SK-N-SH treated with all-trans-retinoic acid at 6 μM for 48 hours (cell line): ENCODE results near the gene IMPA2.

Source experiments
- ATAC-seq: fragments of 200-7000 bp; cut with Tn5 transposase; 3 replicates; pipeline ENCODE4 v1.9.1; 2020; ENCODE audit warnings: mild to moderate bottlenecking, moderate library complexity
- ARNTL ChIP-seq: fragments of 450-650 bp; formaldehyde crosslinking; IDR thresholded peaks from 2 replicates; pipeline ENCODE4 v1.5.0; 2020; ENCODE audit warnings: low read depth, mild to moderate bottlenecking, moderate library complexity, borderline replicate concordance
- BACH2 ChIP-seq: fragments of 250-450 bp; sonication (Bioruptor Pico); IDR thresholded peaks from 2 replicates; pipeline ENCODE4 v1.9.0; 2021; ENCODE audit warnings: mild to moderate bottlenecking, borderline replicate concordance
- CSDC2 ChIP-seq: fragments of 250-450 bp; sonication (Bioruptor Pico); IDR thresholded peaks from 2 replicates; pipeline ENCODE4 v1.5.0; 2020; ENCODE audit warnings: mild to moderate bottlenecking, moderate library complexity
- ESRRG ChIP-seq: fragments of 250-450 bp; sonication (Bioruptor Pico); IDR thresholded peaks from 2 replicates; pipeline ENCODE4 v1.6.1; 2021; ENCODE audit warnings: mild to moderate bottlenecking
- OSR1 ChIP-seq: fragments of 250-450 bp; sonication (Bioruptor Pico); IDR thresholded peaks from 2 replicates; pipeline ENCODE4 v1.8.0; 2022; ENCODE audit warnings: moderate library complexity, mild to moderate bottlenecking, inconsistent platforms
- PPARA ChIP-seq: fragments of 250-450 bp; sonication (Bioruptor Pico); IDR thresholded peaks from 2 replicates; pipeline ENCODE4 v1.5.0; 2020; ENCODE audit warnings: mild to moderate bottlenecking, borderline replicate concordance
- RARB ChIP-seq: fragments of 250-450 bp; sonication (Bioruptor Pico); IDR thresholded peaks from 2 replicates; pipeline ENCODE4 v1.8.0; 2021; ENCODE audit warnings: mild to moderate bottlenecking, moderate library complexity
- SNAI2 ChIP-seq: fragments of 250-450 bp; sonication (Bioruptor Pico); IDR thresholded peaks from 2 replicates; pipeline ENCODE4 v1.5.0; 2020; ENCODE audit warnings: mild to moderate bottlenecking, moderate library complexity
- TCF4 ChIP-seq: fragments of 250-450 bp; sonication (Bioruptor Pico); IDR thresholded peaks from 2 replicates; pipeline ENCODE4 v1.8.0; 2021; ENCODE audit warnings: mild to moderate bottlenecking, moderate library complexity, borderline replicate concordance
- ZC3H10 ChIP-seq: fragments of 250-450 bp; sonication (Bioruptor Pico); IDR thresholded peaks from 2 replicates; pipeline ENCODE4 v1.5.1; 2021; ENCODE audit warnings: mild to moderate bottlenecking, moderate library complexity
- ZFP3 ChIP-seq: fragments of 250-450 bp; sonication (Bioruptor Pico); IDR thresholded peaks from 2 replicates; pipeline ENCODE4 v1.5.0; 2020; ENCODE audit warnings: mild to moderate bottlenecking, moderate library complexity
- ZFP30 ChIP-seq: fragments of 450-650 bp; formaldehyde crosslinking; IDR thresholded peaks from 2 replicates; pipeline ENCODE4 v1.5.0; 2022; ENCODE audit warnings: mild to moderate bottlenecking, moderate library complexity
- ZNF565 ChIP-seq: fragments of 450-650 bp; formaldehyde crosslinking; conservative IDR thresholded peaks from 2 replicates; pipeline ENCODE4 v1.5.0; 2020; ENCODE audit warnings: low read depth, mild to moderate bottlenecking, moderate library complexity
- ZNF70 ChIP-seq: fragments of 450-650 bp; formaldehyde crosslinking; IDR thresholded peaks from 2 replicates; pipeline ENCODE4 v1.5.0; 2020; ENCODE audit warnings: mild to moderate bottlenecking, moderate library complexity
- ZNF8 ChIP-seq: fragments of 450-650 bp; formaldehyde crosslinking; IDR thresholded peaks from 2 replicates; pipeline ENCODE4 v1.5.0; 2020; ENCODE audit warnings: mild to moderate bottlenecking, moderate library complexity
- TF ChIP-seq, protein P1 (sequence below): fragments of 250-450 bp; sonication (Bioruptor Pico); IDR thresholded peaks from 2 replicates; pipeline ENCODE4 v1.5.1; 2020; ENCODE audit warnings: low read depth, mild to moderate bottlenecking, moderate library complexity
- TF ChIP-seq, protein P2 (sequence below): fragments of 250-450 bp; sonication (Bioruptor Pico); IDR thresholded peaks from 2 replicates; pipeline ENCODE4 v1.5.1; 2021; ENCODE audit warnings: mild to moderate bottlenecking, moderate library complexity
- TF ChIP-seq, protein P3 (sequence below): fragments of 250-450 bp; sonication (Bioruptor Pico); IDR thresholded peaks from 2 replicates; pipeline ENCODE4 v1.5.0; 2020; ENCODE audit warnings: mild to moderate bottlenecking, moderate library complexity
- TF ChIP-seq, protein P4 (sequence below): fragments of 250-450 bp; sonication (Bioruptor Pico); IDR thresholded peaks from 2 replicates; pipeline ENCODE4 v1.8.0; 2021; ENCODE audit warnings: low read depth, mild to moderate bottlenecking, moderate library complexity, borderline replicate concordance
- TF ChIP-seq, protein P5 (sequence below): fragments of 250-450 bp; sonication (Bioruptor Pico); IDR thresholded peaks from 2 replicates; pipeline ENCODE4 v1.8.0; 2020; ENCODE audit warnings: mild to moderate bottlenecking, moderate library complexity, borderline replicate concordance

The IMPA2 gene

DNA sequence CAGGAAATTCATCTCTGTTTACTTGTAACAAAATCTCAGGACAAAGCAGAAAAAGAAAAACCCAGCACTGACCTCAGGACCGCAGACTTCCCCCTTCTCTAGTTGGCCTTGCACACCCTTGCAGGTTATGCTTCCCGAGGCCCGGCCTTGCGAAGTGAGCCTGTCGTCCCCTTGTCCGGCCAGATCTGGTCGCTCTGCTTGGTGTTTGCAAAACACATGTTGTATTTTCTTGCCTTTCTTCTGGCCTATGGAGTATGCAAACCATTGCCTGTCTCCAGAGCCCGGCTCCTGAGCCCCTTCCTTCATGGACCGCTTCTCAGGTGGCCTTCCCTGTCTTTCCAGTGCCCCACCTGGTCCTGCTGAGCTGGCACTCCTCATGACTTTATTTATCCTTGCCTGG lies 4.8 kb downstream of the IMPA2 start:
- no peak for ATAC-seq
- TF ChIP-seq ZNF70 (CRISPR knock-in tag): no peak
- TF ChIP-seq, protein P1, sequence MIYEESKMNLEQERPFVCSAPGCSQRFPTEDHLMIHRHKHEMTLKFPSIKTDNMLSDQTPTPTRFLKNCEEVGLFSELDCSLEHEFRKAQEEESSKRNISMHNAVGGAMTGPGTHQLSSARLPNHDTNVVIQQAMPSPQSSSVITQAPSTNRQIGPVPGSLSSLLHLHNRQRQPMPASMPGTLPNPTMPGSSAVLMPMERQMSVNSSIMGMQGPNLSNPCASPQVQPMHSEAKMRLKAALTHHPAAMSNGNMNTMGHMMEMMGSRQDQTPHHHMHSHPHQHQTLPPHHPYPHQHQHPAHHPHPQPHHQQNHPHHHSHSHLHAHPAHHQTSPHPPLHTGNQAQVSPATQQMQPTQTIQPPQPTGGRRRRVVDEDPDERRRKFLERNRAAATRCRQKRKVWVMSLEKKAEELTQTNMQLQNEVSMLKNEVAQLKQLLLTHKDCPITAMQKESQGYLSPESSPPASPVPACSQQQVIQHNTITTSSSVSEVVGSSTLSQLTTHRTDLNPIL: no peak
- no peak for TF ChIP-seq BACH2 (CRISPR knock-in tag)
- no peak for TF ChIP-seq ZFP3 (CRISPR knock-in tag)
- no peak for TF ChIP-seq ARNTL (CRISPR knock-in tag)
- TF ChIP-seq CSDC2 (CRISPR knock-in tag): no peak
- TF ChIP-seq ZC3H10 (CRISPR knock-in tag): no peak
- TF ChIP-seq, protein P2, sequence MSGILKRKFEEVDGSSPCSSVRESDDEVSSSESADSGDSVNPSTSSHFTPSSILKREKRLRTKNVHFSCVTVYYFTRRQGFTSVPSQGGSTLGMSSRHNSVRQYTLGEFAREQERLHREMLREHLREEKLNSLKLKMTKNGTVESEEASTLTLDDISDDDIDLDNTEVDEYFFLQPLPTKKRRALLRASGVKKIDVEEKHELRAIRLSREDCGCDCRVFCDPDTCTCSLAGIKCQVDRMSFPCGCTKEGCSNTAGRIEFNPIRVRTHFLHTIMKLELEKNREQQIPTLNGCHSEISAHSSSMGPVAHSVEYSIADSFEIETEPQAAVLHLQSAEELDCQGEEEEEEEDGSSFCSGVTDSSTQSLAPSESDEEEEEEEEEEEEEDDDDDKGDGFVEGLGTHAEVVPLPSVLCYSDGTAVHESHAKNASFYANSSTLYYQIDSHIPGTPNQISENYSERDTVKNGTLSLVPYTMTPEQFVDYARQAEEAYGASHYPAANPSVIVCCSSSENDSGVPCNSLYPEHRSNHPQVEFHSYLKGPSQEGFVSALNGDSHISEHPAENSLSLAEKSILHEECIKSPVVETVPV (CRISPR knock-in tag): no peak
- TF ChIP-seq PPARA: no peak
- no peak for TF ChIP-seq ZFP30 (CRISPR knock-in tag)
- no peak for TF ChIP-seq SNAI2
- TF ChIP-seq TCF4: no peak
- TF ChIP-seq RARB (CRISPR knock-in tag): no peak
- TF ChIP-seq, protein P3, sequence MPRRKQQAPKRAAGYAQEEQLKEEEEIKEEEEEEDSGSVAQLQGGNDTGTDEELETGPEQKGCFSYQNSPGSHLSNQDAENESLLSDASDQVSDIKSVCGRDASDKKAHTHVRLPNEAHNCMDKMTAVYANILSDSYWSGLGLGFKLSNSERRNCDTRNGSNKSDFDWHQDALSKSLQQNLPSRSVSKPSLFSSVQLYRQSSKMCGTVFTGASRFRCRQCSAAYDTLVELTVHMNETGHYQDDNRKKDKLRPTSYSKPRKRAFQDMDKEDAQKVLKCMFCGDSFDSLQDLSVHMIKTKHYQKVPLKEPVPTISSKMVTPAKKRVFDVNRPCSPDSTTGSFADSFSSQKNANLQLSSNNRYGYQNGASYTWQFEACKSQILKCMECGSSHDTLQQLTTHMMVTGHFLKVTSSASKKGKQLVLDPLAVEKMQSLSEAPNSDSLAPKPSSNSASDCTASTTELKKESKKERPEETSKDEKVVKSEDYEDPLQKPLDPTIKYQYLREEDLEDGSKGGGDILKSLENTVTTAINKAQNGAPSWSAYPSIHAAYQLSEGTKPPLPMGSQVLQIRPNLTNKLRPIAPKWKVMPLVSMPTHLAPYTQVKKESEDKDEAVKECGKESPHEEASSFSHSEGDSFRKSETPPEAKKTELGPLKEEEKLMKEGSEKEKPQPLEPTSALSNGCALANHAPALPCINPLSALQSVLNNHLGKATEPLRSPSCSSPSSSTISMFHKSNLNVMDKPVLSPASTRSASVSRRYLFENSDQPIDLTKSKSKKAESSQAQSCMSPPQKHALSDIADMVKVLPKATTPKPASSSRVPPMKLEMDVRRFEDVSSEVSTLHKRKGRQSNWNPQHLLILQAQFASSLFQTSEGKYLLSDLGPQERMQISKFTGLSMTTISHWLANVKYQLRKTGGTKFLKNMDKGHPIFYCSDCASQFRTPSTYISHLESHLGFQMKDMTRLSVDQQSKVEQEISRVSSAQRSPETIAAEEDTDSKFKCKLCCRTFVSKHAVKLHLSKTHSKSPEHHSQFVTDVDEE (CRISPR knock-in tag): no peak
- no peak for TF ChIP-seq ESRRG
- TF ChIP-seq, protein P4, sequence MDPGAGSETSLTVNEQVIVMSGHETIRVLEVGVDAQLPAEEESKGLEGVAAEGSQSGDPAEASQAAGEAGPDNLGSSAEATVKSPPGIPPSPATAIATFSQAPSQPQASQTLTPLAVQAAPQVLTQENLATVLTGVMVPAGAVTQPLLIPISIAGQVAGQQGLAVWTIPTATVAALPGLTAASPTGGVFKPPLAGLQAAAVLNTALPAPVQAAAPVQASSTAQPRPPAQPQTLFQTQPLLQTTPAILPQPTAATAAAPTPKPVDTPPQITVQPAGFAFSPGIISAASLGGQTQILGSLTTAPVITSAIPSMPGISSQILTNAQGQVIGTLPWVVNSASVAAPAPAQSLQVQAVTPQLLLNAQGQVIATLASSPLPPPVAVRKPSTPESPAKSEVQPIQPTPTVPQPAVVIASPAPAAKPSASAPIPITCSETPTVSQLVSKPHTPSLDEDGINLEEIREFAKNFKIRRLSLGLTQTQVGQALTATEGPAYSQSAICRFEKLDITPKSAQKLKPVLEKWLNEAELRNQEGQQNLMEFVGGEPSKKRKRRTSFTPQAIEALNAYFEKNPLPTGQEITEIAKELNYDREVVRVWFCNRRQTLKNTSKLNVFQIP (CRISPR knock-in tag): no peak
- no peak for TF ChIP-seq ZNF565 (CRISPR knock-in tag)
- TF ChIP-seq OSR1 (CRISPR knock-in tag): no peak
- TF ChIP-seq, all 23 proteins: peak for 0

DNA sequence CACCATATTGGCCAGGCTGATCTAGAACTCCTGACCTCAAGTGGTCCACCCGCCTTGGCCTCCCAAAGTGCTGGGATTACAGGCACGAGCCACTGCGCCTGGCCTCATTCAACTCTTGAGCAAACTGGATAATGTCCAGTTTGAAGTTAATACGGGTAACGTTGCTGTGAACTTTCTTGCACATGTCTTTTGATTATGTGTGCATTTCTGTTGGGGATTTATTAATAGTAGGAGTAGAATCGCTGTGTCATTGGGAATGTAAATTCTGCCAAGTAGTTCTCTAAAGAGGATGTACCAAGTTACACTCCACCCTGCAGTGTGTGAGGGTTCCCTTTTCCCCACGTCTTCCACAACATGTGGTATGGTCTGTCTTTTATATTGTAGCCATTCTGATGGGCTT lies 6.2 kb downstream of the IMPA2 start:
- TF ChIP-seq, protein P5, sequence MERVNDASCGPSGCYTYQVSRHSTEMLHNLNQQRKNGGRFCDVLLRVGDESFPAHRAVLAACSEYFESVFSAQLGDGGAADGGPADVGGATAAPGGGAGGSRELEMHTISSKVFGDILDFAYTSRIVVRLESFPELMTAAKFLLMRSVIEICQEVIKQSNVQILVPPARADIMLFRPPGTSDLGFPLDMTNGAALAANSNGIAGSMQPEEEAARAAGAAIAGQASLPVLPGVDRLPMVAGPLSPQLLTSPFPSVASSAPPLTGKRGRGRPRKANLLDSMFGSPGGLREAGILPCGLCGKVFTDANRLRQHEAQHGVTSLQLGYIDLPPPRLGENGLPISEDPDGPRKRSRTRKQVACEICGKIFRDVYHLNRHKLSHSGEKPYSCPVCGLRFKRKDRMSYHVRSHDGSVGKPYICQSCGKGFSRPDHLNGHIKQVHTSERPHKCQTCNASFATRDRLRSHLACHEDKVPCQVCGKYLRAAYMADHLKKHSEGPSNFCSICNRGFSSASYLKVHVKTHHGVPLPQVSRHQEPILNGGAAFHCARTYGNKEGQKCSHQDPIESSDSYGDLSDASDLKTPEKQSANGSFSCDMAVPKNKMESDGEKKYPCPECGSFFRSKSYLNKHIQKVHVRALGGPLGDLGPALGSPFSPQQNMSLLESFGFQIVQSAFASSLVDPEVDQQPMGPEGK (CRISPR knock-in tag): no peak
- TF ChIP-seq, protein P2 (CRISPR knock-in tag): no peak
- TF ChIP-seq, protein P4 (CRISPR knock-in tag): no peak
- TF ChIP-seq ZNF8 (CRISPR knock-in tag): no peak
- ATAC-seq: no peak
